ENCODE measurements around the gene DNAJC6. TPM values are rescaled to one million over a fixed set of nuclear protein-coding genes. Genes with fewer than 3 reads are reported as not detected.

Gene DNAJC6
- total and polyA plus RNA-seq, 2 of the 13 experiments (the other 11 are each of a cell fraction or from before 2014, with no cell fraction given): 1.0 to 1.6 TPM

DNA sequence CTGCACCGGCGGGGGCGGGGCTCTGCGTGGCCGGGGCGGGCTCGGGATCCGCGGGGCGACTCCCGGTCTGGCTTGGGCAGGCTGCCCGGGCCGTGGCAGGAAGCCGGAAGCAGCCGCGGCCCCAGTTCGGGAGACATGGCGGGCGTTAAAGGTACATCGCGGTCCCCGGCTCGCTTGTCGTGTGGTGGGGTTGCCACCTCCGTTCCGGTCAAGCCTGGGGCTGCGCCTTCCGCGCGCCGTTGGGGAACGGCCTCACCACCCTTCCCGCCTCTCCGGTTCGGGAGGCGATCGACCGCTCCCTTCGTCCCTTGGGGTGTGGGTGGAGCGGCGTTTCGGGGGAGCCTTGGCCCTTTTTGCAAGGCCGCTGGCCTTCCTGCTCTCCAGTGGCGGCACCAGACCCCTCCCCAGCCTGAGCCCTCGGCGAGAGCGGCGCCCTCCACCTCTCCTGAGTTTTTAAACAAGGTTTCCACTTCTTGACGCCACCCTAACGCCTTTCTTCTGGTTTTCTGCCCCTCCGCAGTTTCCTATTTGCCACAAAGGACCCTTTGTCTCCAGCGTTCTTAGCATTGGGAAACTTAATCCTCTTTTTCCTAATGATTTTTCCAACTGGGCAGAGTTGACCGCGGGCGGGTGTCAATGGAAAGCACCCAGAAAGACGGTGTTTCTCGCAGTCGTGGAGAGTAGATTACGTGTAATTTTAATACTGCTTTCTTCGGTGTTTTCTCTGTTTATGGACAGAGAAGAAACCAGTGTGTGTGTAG lies 111.4 kb downstream of the DNAJC6 start, which contains the start of the genes LEPR and LEPROT (continued):
- TF ChIP-seq ZNF256 (CRISPR knock-in tag; conservative IDR thresholded peaks at IDR 0.05) (no peak), ZNF234 (CRISPR knock-in tag; conservative IDR thresholded peaks at IDR 0.05) (no peak), ZNF546 (CRISPR knock-in tag; conservative IDR thresholded peaks at IDR 0.05) (0 out of 2 replicates have a peak, but pooled peaks have one; percentile 35), PITX1 (CRISPR knock-in tag; IDR thresholded peaks at IDR 0.05) (peak; percentile 59), ZNF3 (CRISPR knock-in tag; IDR thresholded peaks at IDR 0.05) (no peak), AHR (CRISPR knock-in tag; IDR thresholded peaks at IDR 0.05) (peak; percentile 88), SOX5 (CRISPR knock-in tag; IDR thresholded peaks at IDR 0.05; ENCODE audit: borderline replicate concordance) (peak; percentile 19; the same call in 1 of the 2 replicates), SRSF1 (optimal IDR thresholded peaks at IDR 0.05; ENCODE audit: low read depth, low read length) (no peak), SETDB1 (CRISPR knock-in tag; IDR thresholded peaks at IDR 0.05; ENCODE audit: borderline replicate concordance) (no peak), JARID2 (CRISPR knock-in tag; IDR thresholded peaks at IDR 0.05; ENCODE audit: insufficient replicate concordance) (no peak), MATR3 (CRISPR knock-in tag; IDR thresholded peaks at IDR 0.05) (no peak), THAP11 (CRISPR knock-in tag; IDR thresholded peaks at IDR 0.05) (peak; percentile 69), HDAC6 (IDR thresholded peaks at IDR 0.05; ENCODE audit: low read depth, low read length) (no peak), ZNF672 (CRISPR knock-in tag; IDR thresholded peaks at IDR 0.05) (no peak), POLR2AphosphoS5 (IDR thresholded peaks at IDR 0.05; ENCODE audit: low read depth, low read length) (peak; percentile 72), ZNF180 (CRISPR knock-in tag; IDR thresholded peaks at IDR 0.05; ENCODE audit: borderline replicate concordance, low read depth) (no peak)
- TF ChIP-seq, protein P1, sequence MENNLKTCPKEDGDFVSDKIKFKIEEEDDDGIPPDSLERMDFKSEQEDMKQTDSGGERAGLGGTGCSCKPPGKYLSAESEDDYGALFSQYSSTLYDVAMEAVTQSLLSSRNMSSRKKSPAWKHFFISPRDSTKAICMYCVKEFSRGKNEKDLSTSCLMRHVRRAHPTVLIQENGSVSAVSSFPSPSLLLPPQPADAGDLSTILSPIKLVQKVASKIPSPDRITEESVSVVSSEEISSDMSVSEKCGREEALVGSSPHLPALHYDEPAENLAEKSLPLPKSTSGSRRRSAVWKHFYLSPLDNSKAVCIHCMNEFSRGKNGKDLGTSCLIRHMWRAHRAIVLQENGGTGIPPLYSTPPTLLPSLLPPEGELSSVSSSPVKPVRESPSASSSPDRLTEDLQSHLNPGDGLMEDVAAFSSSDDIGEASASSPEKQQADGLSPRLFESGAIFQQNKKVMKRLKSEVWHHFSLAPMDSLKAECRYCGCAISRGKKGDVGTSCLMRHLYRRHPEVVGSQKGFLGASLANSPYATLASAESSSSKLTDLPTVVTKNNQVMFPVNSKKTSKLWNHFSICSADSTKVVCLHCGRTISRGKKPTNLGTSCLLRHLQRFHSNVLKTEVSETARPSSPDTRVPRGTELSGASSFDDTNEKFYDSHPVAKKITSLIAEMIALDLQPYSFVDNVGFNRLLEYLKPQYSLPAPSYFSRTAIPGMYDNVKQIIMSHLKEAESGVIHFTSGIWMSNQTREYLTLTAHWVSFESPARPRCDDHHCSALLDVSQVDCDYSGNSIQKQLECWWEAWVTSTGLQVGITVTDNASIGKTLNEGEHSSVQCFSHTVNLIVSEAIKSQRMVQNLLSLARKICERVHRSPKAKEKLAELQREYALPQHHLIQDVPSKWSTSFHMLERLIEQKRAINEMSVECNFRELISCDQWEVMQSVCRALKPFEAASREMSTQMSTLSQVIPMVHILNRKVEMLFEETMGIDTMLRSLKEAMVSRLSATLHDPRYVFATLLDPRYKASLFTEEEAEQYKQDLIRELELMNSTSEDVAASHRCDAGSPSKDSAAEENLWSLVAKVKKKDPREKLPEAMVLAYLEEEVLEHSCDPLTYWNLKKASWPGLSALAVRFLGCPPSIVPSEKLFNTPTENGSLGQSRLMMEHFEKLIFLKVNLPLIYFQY (CRISPR knock-in tag; IDR thresholded peaks at IDR 0.05; ENCODE audit: borderline replicate concordance): peak; percentile 39; the same call in 1 of the 2 replicates
- TF ChIP-seq, protein P2, sequence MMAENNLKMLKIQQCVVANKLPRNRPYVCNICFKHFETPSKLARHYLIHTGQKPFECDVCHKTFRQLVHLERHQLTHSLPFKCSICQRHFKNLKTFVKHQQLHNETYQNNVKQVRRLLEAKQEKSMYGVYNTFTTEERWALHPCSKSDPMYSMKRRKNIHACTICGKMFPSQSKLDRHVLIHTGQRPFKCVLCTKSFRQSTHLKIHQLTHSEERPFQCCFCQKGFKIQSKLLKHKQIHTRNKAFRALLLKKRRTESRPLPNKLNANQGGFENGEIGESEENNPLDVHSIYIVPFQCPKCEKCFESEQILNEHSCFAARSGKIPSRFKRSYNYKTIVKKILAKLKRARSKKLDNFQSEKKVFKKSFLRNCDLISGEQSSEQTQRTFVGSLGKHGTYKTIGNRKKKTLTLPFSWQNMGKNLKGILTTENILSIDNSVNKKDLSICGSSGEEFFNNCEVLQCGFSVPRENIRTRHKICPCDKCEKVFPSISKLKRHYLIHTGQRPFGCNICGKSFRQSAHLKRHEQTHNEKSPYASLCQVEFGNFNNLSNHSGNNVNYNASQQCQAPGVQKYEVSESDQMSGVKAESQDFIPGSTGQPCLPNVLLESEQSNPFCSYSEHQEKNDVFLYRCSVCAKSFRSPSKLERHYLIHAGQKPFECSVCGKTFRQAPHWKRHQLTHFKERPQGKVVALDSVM (CRISPR knock-in tag; IDR thresholded peaks at IDR 0.05): peak; percentile 47; the same call in 1 of the 2 replicates
- TF ChIP-seq, protein P3, sequence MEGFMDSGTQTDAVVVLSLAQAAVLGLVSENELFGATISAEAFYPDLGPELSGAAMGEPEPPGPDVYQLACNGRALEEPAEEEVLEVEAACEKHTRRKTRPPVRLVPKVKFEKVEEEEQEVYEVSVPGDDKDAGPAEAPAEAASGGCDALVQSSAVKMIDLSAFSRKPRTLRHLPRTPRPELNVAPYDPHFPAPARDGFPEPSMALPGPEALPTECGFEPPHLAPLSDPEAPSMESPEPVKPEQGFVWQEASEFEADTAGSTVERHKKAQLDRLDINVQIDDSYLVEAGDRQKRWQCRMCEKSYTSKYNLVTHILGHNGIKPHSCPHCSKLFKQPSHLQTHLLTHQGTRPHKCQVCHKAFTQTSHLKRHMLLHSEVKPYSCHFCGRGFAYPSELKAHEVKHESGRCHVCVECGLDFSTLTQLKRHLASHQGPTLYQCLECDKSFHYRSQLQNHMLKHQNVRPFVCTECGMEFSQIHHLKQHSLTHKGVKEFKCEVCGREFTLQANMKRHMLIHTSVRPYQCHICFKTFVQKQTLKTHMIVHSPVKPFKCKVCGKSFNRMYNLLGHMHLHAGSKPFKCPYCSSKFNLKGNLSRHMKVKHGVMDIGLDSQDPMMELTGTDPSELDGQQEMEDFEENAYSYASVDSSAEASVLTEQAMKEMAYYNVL (CRISPR knock-in tag; IDR thresholded peaks at IDR 0.05; ENCODE audit: borderline replicate concordance): 0 out of 2 replicates have a peak, but pooled peaks have one; percentile 66
- TF ChIP-seq, protein P4, sequence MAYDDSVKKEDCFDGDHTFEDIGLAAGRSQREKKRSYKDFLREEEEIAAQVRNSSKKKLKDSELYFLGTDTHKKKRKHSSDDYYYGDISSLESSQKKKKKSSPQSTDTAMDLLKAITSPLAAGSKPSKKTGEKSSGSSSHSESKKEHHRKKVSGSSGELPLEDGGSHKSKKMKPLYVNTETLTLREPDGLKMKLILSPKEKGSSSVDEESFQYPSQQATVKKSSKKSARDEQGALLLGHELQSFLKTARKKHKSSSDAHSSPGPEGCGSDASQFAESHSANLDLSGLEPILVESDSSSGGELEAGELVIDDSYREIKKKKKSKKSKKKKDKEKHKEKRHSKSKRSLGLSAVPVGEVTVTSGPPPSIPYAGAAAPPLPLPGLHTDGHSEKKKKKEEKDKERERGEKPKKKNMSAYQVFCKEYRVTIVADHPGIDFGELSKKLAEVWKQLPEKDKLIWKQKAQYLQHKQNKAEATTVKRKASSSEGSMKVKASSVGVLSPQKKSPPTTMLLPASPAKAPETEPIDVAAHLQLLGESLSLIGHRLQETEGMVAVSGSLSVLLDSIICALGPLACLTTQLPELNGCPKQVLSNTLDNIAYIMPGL (CRISPR knock-in tag; IDR thresholded peaks at IDR 0.05; ENCODE audit: borderline replicate concordance in 1 of 2, low read depth in 1 of 2): peak; percentile 58 to 84; a peak in 3 of 4 replicates
